A673 (cell line): Measurements from ENCODE around the gene LEPROT. TPM values are rescaled to one million over a fixed set of nuclear protein-coding genes. Genes with fewer than 3 reads are reported as not detected.

Experiments used
- BruUV-seq: library from RNA; stranded (reverse); fragments of 400-500 nt; replicated peaks from 2 replicates; lab custom pipeline; 2021; lab: Mats Ljungman, UMichigan
- CTCF ChIA-PET: fragments of 300-600 bp; sonication (Branson Sonifier 250); formaldehyde crosslinking; loops from one replicate; lab custom pipeline; 2022; ENCODE audit warnings: antibody characterized with exemption; lab: Charles Lee
- POLR2A ChIA-PET: fragments of 300-600 bp; sonication (Branson Sonifier 250); formaldehyde crosslinking; loops from one replicate; lab custom pipeline; 2022; ENCODE audit warnings: antibody characterized with exemption; ENCODE audit not compliant: low non-redundant PET; lab: Charles Lee
- DNase-seq: peaks from one replicate; pipeline ENCODE4 v3.0.0-alpha.2; 2015; ENCODE audit warnings: low spot score
- H3K27ac ChIP-seq: fragments of 200-600 bp; sonication (generic); 2 replicates; pipeline ENCODE4 v1.5.1; 2016; ENCODE audit warnings: mixed run types, low read depth, mild to moderate bottlenecking, mixed read lengths, antibody characterized with exemption, low read length; ENCODE audit not compliant: poor library complexity, severe bottlenecking
- H3K27me3 ChIP-seq: fragments of 200-600 bp; sonication (generic); replicated peaks from 2 replicates; pipeline ENCODE4 v1.6.1; 2017; ENCODE audit warnings: mixed run types, low read depth, mild to moderate bottlenecking, mixed read lengths, antibody characterized with exemption, low read length; ENCODE audit not compliant: insufficient read depth, poor library complexity
- H3K36me3 ChIP-seq: fragments of 200-600 bp; sonication (generic); 2 replicates; pipeline ENCODE4 v1.6.1; 2016; ENCODE audit warnings: mixed run types, mild to moderate bottlenecking, mixed read lengths, antibody characterized with exemption, low read length; ENCODE audit not compliant: insufficient read depth, poor library complexity, severe bottlenecking
- H3K4me1 ChIP-seq: fragments of 200-600 bp; sonication (generic); 2 replicates; pipeline ENCODE4 v1.6.1; 2017; ENCODE audit warnings: mixed run types, mild to moderate bottlenecking, mixed read lengths, antibody characterized with exemption, low read length; ENCODE audit not compliant: insufficient read depth, poor library complexity, severe bottlenecking
- H3K4me3 ChIP-seq: fragments of 200-600 bp; sonication (generic); 2 replicates; pipeline ENCODE4 v1.5.1; 2016; ENCODE audit warnings: low read depth, mixed run types, mild to moderate bottlenecking, mixed read lengths, low read length; ENCODE audit not compliant: poor library complexity, severe bottlenecking
- H3K9me3 ChIP-seq: fragments of 200-600 bp; sonication (generic); 2 replicates; pipeline ENCODE4 v1.6.1; 2016; ENCODE audit warnings: mixed run types, low read depth, mild to moderate bottlenecking, mixed read lengths, antibody characterized with exemption, low read length; ENCODE audit not compliant: poor library complexity, severe bottlenecking
- EZH2 ChIP-seq: fragments of 200-600 bp; sonication (generic); IDR thresholded peaks from 2 replicates; pipeline ENCODE4 v1.6.1; 2017; ENCODE audit warnings: borderline replicate concordance, low read depth, mild to moderate bottlenecking, mixed read lengths, antibody characterized with exemption, low read length; ENCODE audit not compliant: poor library complexity, severe bottlenecking
- intact Hi-C: fragments of 100-400 bp; cut with micrococcal nuclease; formaldehyde crosslinking; loops from one replicate; pipeline ENCODE4 v1.10.0; 2022; ENCODE audit not compliant: unreplicated experiment
- total RNA-seq: library from RNA; stranded (reverse); gene quantifications from 2 replicates; pipeline ENCODE4 v1.2.3, GENCODE V29; 2021
- TF ChIP-seq, protein P1 (sequence below): fragments of 300-800, 200-600 bp; sonication (generic); conservative IDR thresholded peaks from 2 replicates; pipeline ENCODE4 v1.5.1; 2017; ENCODE audit warnings: low read depth, mild to moderate bottlenecking, antibody characterized with exemption, low read length, moderate library complexity, mixed read lengths

Gene LEPROT
- total RNA-seq, 1 experiment from 2014 or later: 24.8 TPM

GRCh38 chr1:65395887-65396612, 24.4 kb upstream of the LEPROT start:
- Histone ChIP-seq H3K27ac (no peak overlapping the region), H3K36me3 (no peaks in the 10 kb centered on the region), H3K4me1 (no peaks in the 10 kb centered on the region), H3K4me3 (no peak overlapping the region), H3K27me3 (no peaks in the 10 kb centered on the region), H3K9me3 (no peaks in the 10 kb centered on the region)
- intact Hi-C loops: no loop called here
- ChIA-PET POLR2A (no interaction called here), CTCF (no interaction called here)
- no peak for DNase-seq
- no peak for TF ChIP-seq EZH2
- TF ChIP-seq, protein P1, sequence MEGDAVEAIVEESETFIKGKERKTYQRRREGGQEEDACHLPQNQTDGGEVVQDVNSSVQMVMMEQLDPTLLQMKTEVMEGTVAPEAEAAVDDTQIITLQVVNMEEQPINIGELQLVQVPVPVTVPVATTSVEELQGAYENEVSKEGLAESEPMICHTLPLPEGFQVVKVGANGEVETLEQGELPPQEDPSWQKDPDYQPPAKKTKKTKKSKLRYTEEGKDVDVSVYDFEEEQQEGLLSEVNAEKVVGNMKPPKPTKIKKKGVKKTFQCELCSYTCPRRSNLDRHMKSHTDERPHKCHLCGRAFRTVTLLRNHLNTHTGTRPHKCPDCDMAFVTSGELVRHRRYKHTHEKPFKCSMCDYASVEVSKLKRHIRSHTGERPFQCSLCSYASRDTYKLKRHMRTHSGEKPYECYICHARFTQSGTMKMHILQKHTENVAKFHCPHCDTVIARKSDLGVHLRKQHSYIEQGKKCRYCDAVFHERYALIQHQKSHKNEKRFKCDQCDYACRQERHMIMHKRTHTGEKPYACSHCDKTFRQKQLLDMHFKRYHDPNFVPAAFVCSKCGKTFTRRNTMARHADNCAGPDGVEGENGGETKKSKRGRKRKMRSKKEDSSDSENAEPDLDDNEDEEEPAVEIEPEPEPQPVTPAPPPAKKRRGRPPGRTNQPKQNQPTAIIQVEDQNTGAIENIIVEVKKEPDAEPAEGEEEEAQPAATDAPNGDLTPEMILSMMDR: no peak
- no TSS peak for BruUV-seq

DNA sequence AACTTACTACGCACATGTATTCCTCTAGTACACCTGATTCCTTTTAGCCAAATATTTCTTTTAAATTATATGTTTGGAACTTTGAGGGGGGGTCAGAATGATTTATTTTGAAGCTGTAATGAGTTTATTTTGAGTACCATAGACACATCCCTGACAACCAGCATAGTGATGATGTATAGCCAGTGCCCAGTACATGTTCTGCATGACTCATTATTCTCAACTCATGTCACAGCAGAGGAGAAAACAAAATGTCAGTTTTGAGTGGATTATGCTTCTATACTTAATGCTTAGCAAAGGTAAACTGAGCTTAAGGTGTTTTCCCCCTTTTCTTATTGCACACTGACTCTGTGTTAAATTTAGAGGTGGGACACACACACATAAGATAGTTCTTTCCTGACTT, 22.4 kb upstream of the LEPROT start:
- TF ChIP-seq EZH2: no peak
- TF ChIP-seq, protein P1: no peak
- H3K9me3 ChIP-seq: no peaks in the 10 kb centered on the region
- intact Hi-C loops: no loop called here
- no peak overlapping the region for H3K27ac ChIP-seq
- no peaks in the 10 kb centered on the region for H3K27me3 ChIP-seq
- ChIA-PET POLR2A (no interaction called here), CTCF (no interaction called here)
- no peak overlapping the region for H3K4me3 ChIP-seq
- no peaks in the 10 kb centered on the region for H3K36me3 ChIP-seq
- no peak for DNase-seq
- BruUV-seq: no TSS peak
- H3K4me1 ChIP-seq: no peaks in the 10 kb centered on the region

GRCh38 chr1:65399003-65399402, 21.5 kb upstream of the LEPROT start:
- Histone ChIP-seq H3K4me3 (no peak overlapping the region), H3K4me1 (no peaks in the 10 kb centered on the region), H3K36me3 (no peaks in the 10 kb centered on the region), H3K27ac (no peak overlapping the region), H3K9me3 (no peaks in the 10 kb centered on the region), H3K27me3 (no peaks in the 10 kb centered on the region)
- intact Hi-C loops: no loop called here
- ChIA-PET CTCF (no interaction called here), POLR2A (no interaction called here)
- TF ChIP-seq, protein P1: no peak
- TF ChIP-seq EZH2: no peak
- no peak for DNase-seq
- no TSS peak for BruUV-seq
